NCI-H1694 treated with DMSO at 0.1 percent for 48 hours (cell line): Measurements from ENCODE around the gene RFPL3.
"Not testable (repeated sequence)": the region's sequence is repeated elsewhere in the genome, so short reads cannot be mapped to it uniquely, and the experiment has no call there.

Experiments
- DNase-seq: peaks from one replicate; lab custom pipeline; 2025; lab: John Stamatoyannopoulos, UW

Gene RFPL3

GRCh38 chr22:32331236-32331917 is 26.3 kb upstream of the RFPL3 start:
- no peak for DNase-seq

GRCh38 chr22:32331918-32332725 is 25.5 kb upstream of the RFPL3 start:
- DNase-seq = no peak

GRCh38 chr22:32333141-32333768 is 24.4 kb upstream of the RFPL3 start:
- DNase-seq = no peak

- DNase-seq = no peak
Observed at GRCh38 chr22:32333769-32334659, 23.7 kb upstream of the RFPL3 start.

GRCh38 chr22:32334660-32335365 is 22.9 kb upstream of the RFPL3 start:
- DNase-seq = no peak

GRCh38 chr22:32335471-32335870 is 22.2 kb upstream of the RFPL3 start:
- no peak for DNase-seq

- DNase-seq = no peak
Observed at GRCh38 chr22:32336121-32336603, 21.5 kb upstream of the RFPL3 start.

GRCh38 chr22:32336771-32337424 is 20.8 kb upstream of the RFPL3 start:
- no peak for DNase-seq

GRCh38 chr22:32337425-32337824 is 20.2 kb upstream of the RFPL3 start:
- DNase-seq = not testable (repeated sequence)

GRCh38 chr22:32338757-32339156 is 18.9 kb upstream of the RFPL3 start:
- DNase-seq = no peak

GRCh38 chr22:32339190-32340012 is 18.3 kb upstream of the RFPL3 start:
- DNase-seq = no peak

- DNase-seq = no peak
Observed at GRCh38 chr22:32340411-32340810, 17.3 kb upstream of the RFPL3 start.

- DNase-seq = no peak
Observed at GRCh38 chr22:32341122-32341740, 16.4 kb upstream of the RFPL3 start.

- no peak for DNase-seq
Observed at GRCh38 chr22:32342977-32343376, 14.7 kb upstream of the RFPL3 start.

- no peak for DNase-seq
Observed at GRCh38 chr22:32343941-32344340, 13.7 kb upstream of the RFPL3 start.

GRCh38 chr22:32348031-32348611 is 9.5 kb upstream of the RFPL3 start:
- DNase-seq = no peak

- DNase-seq = not testable (repeated sequence)
Observed at GRCh38 chr22:32351875-32352274, 5.8 kb upstream of the RFPL3 start.

GRCh38 chr22:32352681-32353080 is 5.0 kb upstream of the RFPL3 start:
- DNase-seq = no peak

GRCh38 chr22:32353292-32353691 is 4.4 kb upstream of the RFPL3 start:
- DNase-seq = no peak
